KOPT-K1 (cell line): ENCODE data around the gene BANF2.
"Not testable (repeated sequence)": the region's sequence is repeated elsewhere in the genome, so short reads cannot be mapped to it uniquely, and the experiment has no call there.

Experiments
- H3K27ac ChIP-seq: fragments of 200-600 bp; sonication (generic); 2 replicates; pipeline ENCODE4 v1.5.1; 2016; ENCODE audit warnings: antibody characterized with exemption, mild to moderate bottlenecking, low read depth, low read length; ENCODE audit not compliant: poor library complexity, severe bottlenecking
- H3K36me3 ChIP-seq: fragments of 200-600 bp; sonication (generic); 2 replicates; pipeline ENCODE4 v1.5.1; 2017; ENCODE audit warnings: antibody characterized with exemption, mild to moderate bottlenecking, low read length, moderate library complexity; ENCODE audit not compliant: insufficient read depth
- H3K9me3 ChIP-seq: fragments of 200-600 bp; sonication (generic); 2 replicates; pipeline ENCODE4 v1.5.1; 2017; ENCODE audit warnings: antibody characterized with exemption, low read length, mild to moderate bottlenecking; ENCODE audit not compliant: insufficient read depth, poor library complexity, severe bottlenecking

Gene BANF2

DNA sequence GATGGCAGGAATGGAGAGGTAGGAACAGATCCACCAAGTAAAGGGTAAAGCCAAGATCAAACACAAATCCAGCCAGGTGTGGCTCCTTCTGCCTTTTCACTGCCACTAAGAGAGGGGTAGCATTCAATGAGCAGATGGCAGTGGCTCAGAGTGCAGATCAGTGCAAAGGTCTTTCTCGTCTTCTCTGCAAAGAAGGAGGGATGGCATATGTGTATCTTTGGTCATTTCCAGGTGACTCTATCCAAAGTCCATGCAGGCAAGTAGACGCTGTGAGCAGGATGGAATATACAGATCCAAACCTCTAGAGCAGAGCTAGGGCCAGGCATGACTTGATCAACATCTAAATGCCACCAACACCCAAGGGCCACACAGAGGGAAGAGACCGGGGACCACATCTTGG is 6.9 kb downstream of the BANF2 start:
- no peak overlapping the region for H3K27ac ChIP-seq
- H3K36me3 ChIP-seq: no peaks in the 10 kb centered on the region
- H3K9me3 ChIP-seq: no peaks in the 10 kb centered on the region

DNA sequence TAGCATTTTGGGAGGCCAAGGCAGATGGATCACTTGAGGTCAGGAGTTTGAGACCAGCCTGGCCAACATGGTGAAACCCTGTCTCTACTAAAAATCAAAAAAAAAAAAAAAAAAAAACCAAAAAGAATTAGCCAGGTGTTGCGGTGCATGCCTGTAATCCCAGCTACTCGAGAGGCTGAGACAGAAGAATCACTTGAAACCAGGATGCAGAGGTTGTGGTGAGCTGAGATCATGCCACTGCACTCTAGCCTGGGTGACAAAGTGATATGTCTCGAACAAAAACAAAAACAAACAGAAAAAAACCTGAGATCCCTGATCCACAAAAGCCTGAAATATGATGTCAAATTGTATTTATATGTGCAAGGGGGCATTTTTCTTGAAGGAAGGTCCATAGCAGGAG is 8.2 kb downstream of the BANF2 start:
- not testable (repeated sequence) for H3K27ac ChIP-seq, H3K9me3 ChIP-seq, H3K36me3 ChIP-seq

- Histone ChIP-seq H3K9me3 (no peaks in the 10 kb centered on the region), H3K27ac (no peak overlapping the region), H3K36me3 (no peaks in the 10 kb centered on the region)
Observed at GRCh38 chr20:17708675-17709360, 9.1 kb downstream of the BANF2 start.

GRCh38 chr20:17709361-17710293 is 9.9 kb downstream of the BANF2 start:
- Histone ChIP-seq H3K9me3 (no peaks in the 10 kb centered on the region), H3K27ac (no peak overlapping the region), H3K36me3 (no peaks in the 10 kb centered on the region)

- no peak overlapping the region for H3K27ac ChIP-seq
- H3K9me3 ChIP-seq: no peaks in the 10 kb centered on the region
- H3K36me3 ChIP-seq: no peaks in the 10 kb centered on the region
Observed at GRCh38 chr20:17710379-17711266, 10.9 kb downstream of the BANF2 start.

DNA sequence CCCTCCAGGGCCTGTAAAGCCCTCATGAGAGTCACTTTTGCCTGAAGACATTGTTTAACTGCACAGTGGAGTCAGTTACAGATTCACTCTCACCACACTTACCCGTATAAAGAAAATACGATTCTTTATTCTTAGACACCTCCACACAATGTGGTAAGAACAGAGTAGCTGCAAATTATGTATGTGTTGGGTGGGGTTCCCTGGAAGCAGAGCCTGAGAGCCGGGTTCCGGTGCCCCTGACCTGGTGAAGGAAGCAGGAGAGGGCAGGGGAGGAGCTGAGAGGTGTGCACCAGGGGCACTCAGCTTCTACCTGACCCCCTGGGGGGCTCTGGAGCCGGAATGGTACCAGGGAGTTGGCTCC is 11.5 kb downstream of the BANF2 start:
- no peak overlapping the region for H3K27ac ChIP-seq

GRCh38 chr20:17712201-17712600 is 12.4 kb downstream of the BANF2 start:
- no peak overlapping the region for H3K27ac ChIP-seq
- no peaks in the 10 kb centered on the region for H3K9me3 ChIP-seq

More for the DNA sequence above, 11.5 kb downstream of the BANF2 start:
- no peaks in the 10 kb centered on the region for H3K9me3 ChIP-seq
- H3K36me3 ChIP-seq: no peaks in the 10 kb centered on the region

DNA sequence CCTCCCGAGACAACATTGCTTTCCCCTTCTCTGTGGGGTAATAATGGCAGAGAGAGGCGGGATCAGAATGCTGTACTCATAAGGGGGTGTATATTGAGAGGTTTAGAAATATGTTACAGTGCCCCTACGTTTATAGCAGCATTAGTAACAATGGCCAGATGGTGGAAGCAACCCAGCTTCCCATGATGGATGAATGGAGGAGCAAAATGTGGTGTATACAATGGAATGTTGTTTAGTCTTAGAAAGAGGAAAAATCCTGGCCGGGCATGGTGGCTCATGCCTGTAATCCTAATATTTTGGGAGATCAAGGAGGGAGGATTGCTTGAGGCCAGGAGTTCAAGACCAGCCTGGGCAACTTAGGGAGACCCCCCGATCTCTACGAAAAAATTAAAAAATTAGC is 12.9 kb downstream of the BANF2 start:
- Histone ChIP-seq H3K36me3 (no peaks in the 10 kb centered on the region), H3K9me3 (no peaks in the 10 kb centered on the region), H3K27ac (no peak overlapping the region)

More at GRCh38 chr20:17712201-17712600, 12.4 kb downstream of the BANF2 start:
- H3K36me3 ChIP-seq: no peaks in the 10 kb centered on the region

DNA sequence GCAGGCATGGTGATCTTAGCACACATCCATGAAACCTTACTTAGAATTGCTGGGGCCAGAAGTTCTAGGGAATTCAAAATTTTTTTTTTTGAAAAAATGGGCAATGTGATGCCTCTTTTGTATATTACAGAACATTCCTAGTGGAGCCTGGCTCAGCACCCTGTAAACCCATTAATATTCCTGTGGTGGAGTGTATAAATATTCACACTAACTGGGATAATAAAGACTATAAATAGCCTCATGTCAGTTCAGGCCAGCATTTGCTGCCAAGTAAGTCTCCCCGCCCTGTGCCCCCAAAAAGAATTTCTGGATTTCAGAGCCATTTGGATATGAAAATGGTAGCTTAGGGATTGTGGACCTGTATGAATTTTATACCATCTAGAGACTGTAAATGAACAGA is 14.8 kb downstream of the BANF2 start:
- H3K36me3 ChIP-seq: no peaks in the 10 kb centered on the region

GRCh38 chr20:17715075-17715474 is 15.3 kb downstream of the BANF2 start:
- Histone ChIP-seq H3K36me3 (no peaks in the 10 kb centered on the region), H3K9me3 (no peaks in the 10 kb centered on the region), H3K27ac (no peak overlapping the region)

More for the DNA sequence above, 14.8 kb downstream of the BANF2 start:
- Histone ChIP-seq H3K27ac (no peak overlapping the region), H3K9me3 (no peaks in the 10 kb centered on the region)

DNA sequence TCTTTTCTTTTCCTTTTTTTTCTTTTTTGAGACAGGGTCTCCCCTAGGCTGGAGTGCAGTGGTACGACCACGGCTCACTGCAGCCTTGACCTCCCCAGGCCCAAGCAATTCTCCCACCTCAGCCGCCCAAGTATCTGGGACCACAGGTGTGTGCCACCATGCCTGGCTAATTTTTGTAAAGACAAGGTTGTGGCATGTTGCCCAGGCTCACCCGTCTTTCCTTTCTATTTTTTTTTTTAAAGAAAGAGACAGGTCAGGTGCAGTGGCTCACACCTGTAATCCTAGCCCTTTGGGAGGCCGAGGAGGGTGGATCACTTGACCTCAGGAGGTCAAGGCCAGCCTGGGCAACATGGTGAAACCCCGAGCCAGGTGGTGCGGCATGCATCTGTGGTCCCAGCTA is 16.6 kb downstream of the BANF2 start:
- no peaks in the 10 kb centered on the region for H3K9me3 ChIP-seq
- no peaks in the 10 kb centered on the region for H3K36me3 ChIP-seq
- no peak overlapping the region for H3K27ac ChIP-seq

GRCh38 chr20:17720755-17721154 is 21.0 kb downstream of the BANF2 start:
- Histone ChIP-seq H3K9me3 (no peaks in the 10 kb centered on the region), H3K36me3 (no peaks in the 10 kb centered on the region), H3K27ac (no peak overlapping the region)

GRCh38 chr20:17721802-17722486 is 22.2 kb downstream of the BANF2 start:
- Histone ChIP-seq H3K27ac (no peak overlapping the region), H3K9me3 (no peaks in the 10 kb centered on the region), H3K36me3 (no peaks in the 10 kb centered on the region)

- no peaks in the 10 kb centered on the region for H3K9me3 ChIP-seq
- H3K27ac ChIP-seq: no peak overlapping the region
- H3K36me3 ChIP-seq: no peaks in the 10 kb centered on the region
Observed at GRCh38 chr20:17722493-17723300, 22.9 kb downstream of the BANF2 start.
